ENCODE measurements around the gene OR2W3. TPM values are rescaled to one million over a fixed set of nuclear protein-coding genes. Genes with fewer than 3 reads are reported as not detected.

OR2W3 gene
- total RNA-seq, 1 donor from 2014 or later = 0.31 TPM

- no peaks in the 10 kb centered on the region for H3K27me3 Mint-ChIP-seq
- no peak for DNase-seq (ENCODE audit: low spot score, unreplicated experiment)
- no peak for TF ChIP-seq CTCF (IDR thresholded peaks at IDR 0.05; ENCODE audit: unreplicated experiment)
- H3K27ac Mint-ChIP-seq = no peak overlapping the region
- H3K9me3 Mint-ChIP-seq (ENCODE audit: low read depth) = peaks cover 37% of the 10 kb centered on the region
- H3K4me3 Mint-ChIP-seq (ENCODE audit: low read depth) = no peak overlapping the region
- no peaks in the 10 kb centered on the region for H3K36me3 Mint-ChIP-seq (ENCODE audit: insufficient read depth)
- no peaks in the 10 kb centered on the region for H3K4me1 Mint-ChIP-seq (ENCODE audit: low read depth)
These were observed 9.8 kb downstream of the OR2W3 start for GRCh38 chr1:247905181-247905580.

GRCh38 chr1:247905910-247906503, 10.6 kb downstream of the OR2W3 start:
- no peak overlapping the region for H3K4me3 Mint-ChIP-seq (ENCODE audit: low read depth)
- no peak for DNase-seq (ENCODE audit: low spot score, unreplicated experiment)
- no peaks in the 10 kb centered on the region for H3K27me3 Mint-ChIP-seq
- H3K9me3 Mint-ChIP-seq (ENCODE audit: low read depth) = peaks cover 45% of the 10 kb centered on the region
- no peak for TF ChIP-seq CTCF (IDR thresholded peaks at IDR 0.05; ENCODE audit: unreplicated experiment)
- H3K36me3 Mint-ChIP-seq (ENCODE audit: insufficient read depth) = no peaks in the 10 kb centered on the region
- no peak overlapping the region for H3K27ac Mint-ChIP-seq
- H3K4me1 Mint-ChIP-seq (ENCODE audit: low read depth) = no peaks in the 10 kb centered on the region

GRCh38 chr1:247906504-247907047, 11.2 kb downstream of the OR2W3 start:
- no peak for DNase-seq (ENCODE audit: low spot score, unreplicated experiment)
- H3K27me3 Mint-ChIP-seq = no peaks in the 10 kb centered on the region
- peaks cover 45% of the 10 kb centered on the region for H3K9me3 Mint-ChIP-seq (ENCODE audit: low read depth)
- H3K27ac Mint-ChIP-seq = no peak overlapping the region
- no peaks in the 10 kb centered on the region for H3K36me3 Mint-ChIP-seq (ENCODE audit: insufficient read depth)
- no peak overlapping the region for H3K4me3 Mint-ChIP-seq (ENCODE audit: low read depth)
- TF ChIP-seq CTCF (IDR thresholded peaks at IDR 0.05; ENCODE audit: unreplicated experiment) = no peak
- H3K4me1 Mint-ChIP-seq (ENCODE audit: low read depth) = no peaks in the 10 kb centered on the region

- peaks cover 48% of the 10 kb centered on the region for H3K9me3 Mint-ChIP-seq (ENCODE audit: low read depth)
- no peaks in the 10 kb centered on the region for H3K27me3 Mint-ChIP-seq
- H3K4me1 Mint-ChIP-seq (ENCODE audit: low read depth) = no peaks in the 10 kb centered on the region
- TF ChIP-seq CTCF (IDR thresholded peaks at IDR 0.05; ENCODE audit: unreplicated experiment) = no peak
- H3K27ac Mint-ChIP-seq = no peak overlapping the region
- H3K36me3 Mint-ChIP-seq (ENCODE audit: insufficient read depth) = no peaks in the 10 kb centered on the region
- DNase-seq (ENCODE audit: low spot score, unreplicated experiment) = no peak
- no peak overlapping the region for H3K4me3 Mint-ChIP-seq (ENCODE audit: low read depth)
These were observed 13.4 kb downstream of the OR2W3 start for GRCh38 chr1:247908766-247909165.

- Mint-ChIP-seq H3K27me3 (no peaks in the 10 kb centered on the region), H3K27ac (no peak overlapping the region), H3K9me3 (ENCODE audit: low read depth) (peaks cover 26% of the 10 kb centered on the region), H3K4me1 (ENCODE audit: low read depth) (no peaks in the 10 kb centered on the region), H3K4me3 (ENCODE audit: low read depth) (no peak overlapping the region), H3K36me3 (ENCODE audit: insufficient read depth) (no peaks in the 10 kb centered on the region)
- no peak for DNase-seq (ENCODE audit: low spot score, unreplicated experiment)
- TF ChIP-seq CTCF (IDR thresholded peaks at IDR 0.05; ENCODE audit: unreplicated experiment) = no peak
These were observed 18.4 kb downstream of the OR2W3 start for GRCh38 chr1:247913786-247914185.

Data from progenitor cell of endocrine pancreas (in vitro differentiated cells).